ENCODE results near the gene SUSD1.
A peak's percentile ranks its signal among the peaks of the same experiment; 100 is the strongest.

Gene SUSD1

DNA sequence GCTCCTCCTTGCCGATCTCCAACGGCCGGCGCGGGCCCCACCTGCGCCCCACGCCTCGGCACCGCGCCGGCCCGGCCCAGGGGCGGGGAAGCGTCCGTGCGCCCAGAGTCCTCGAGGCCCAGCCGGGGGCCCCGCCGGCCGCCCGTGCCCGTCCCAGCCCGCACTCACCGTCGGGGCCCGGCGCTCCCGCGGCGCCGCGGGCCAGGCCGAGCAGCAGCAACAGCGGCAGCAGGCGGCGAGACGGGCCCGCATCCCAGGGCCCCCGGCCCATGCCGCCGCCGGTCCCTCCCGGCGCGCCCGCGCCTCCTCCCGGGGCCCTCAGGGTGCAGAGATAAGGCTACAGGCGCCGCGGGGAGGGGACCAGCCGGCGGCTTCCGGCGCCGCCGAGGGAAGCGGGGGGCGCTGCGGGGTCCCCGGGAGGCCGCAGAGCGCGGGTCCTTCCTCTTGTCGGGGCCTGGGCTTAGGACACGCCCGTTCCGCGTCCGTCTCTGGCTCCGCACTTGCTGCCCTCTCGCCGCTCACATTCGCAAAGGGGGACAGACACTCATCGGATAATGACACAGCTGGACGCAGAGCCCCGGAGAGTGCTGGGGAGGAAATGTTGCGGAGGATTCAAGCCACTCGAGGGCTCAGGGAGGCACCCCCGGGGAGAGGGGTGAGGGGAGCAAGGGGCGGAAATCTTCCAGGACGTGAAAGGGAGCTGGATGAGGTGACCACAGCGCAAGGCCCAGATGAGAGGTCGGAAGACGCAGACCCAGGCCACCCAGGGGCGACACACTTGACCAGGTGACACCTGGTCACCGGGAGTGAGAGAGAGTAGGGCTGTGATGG, at the start of gene SUSD1:
Gene SUSD1 (minus strand): TSS at position 333 of the 831 bp plus-strand sequence. CDS start 62 bp downstream, at position 271.
- no peak for TF ChIP-seq EZH2phosphoT487 (IDR thresholded peaks at IDR 0.05; ENCODE audit: borderline replicate concordance)
- TF ChIP-seq, protein P1, sequence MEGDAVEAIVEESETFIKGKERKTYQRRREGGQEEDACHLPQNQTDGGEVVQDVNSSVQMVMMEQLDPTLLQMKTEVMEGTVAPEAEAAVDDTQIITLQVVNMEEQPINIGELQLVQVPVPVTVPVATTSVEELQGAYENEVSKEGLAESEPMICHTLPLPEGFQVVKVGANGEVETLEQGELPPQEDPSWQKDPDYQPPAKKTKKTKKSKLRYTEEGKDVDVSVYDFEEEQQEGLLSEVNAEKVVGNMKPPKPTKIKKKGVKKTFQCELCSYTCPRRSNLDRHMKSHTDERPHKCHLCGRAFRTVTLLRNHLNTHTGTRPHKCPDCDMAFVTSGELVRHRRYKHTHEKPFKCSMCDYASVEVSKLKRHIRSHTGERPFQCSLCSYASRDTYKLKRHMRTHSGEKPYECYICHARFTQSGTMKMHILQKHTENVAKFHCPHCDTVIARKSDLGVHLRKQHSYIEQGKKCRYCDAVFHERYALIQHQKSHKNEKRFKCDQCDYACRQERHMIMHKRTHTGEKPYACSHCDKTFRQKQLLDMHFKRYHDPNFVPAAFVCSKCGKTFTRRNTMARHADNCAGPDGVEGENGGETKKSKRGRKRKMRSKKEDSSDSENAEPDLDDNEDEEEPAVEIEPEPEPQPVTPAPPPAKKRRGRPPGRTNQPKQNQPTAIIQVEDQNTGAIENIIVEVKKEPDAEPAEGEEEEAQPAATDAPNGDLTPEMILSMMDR (conservative IDR thresholded peaks at IDR 0.05; ENCODE audit: low read length): no peak
- no peaks in the 10 kb centered on the region for H3K9me3 ChIP-seq (ENCODE audit: insufficient read depth, low read depth, low read length)
- H3K4me2 ChIP-seq (ENCODE audit: low read depth, low read length, poor library complexity, severe bottlenecking): peak within 1 kb of the TSS; percentile 94
- no peaks in the 10 kb centered on the region for H3K27me3 ChIP-seq (ENCODE audit: insufficient read depth, low read length, poor library complexity, severe bottlenecking)
- H4K20me1 ChIP-seq (ENCODE audit: insufficient read depth, low read length, poor library complexity, severe bottlenecking): no peaks in the 10 kb centered on the region
- H2AFZ ChIP-seq (ENCODE audit: low read length): peak within 1 kb of the TSS; percentile 68; the same call in 1 of the 2 replicates
- peak within 1 kb of the TSS; percentile 78 for H3K9ac ChIP-seq (ENCODE audit: low read depth, low read length, poor library complexity, severe bottlenecking)
- H3K4me1 ChIP-seq (ENCODE audit: insufficient read depth, low read length, poor library complexity, severe bottlenecking): peaks cover 80% of the 10 kb centered on the region
- H3K4me3 ChIP-seq (ENCODE audit: low read length, poor library complexity, severe bottlenecking): peak within 1 kb of the TSS; percentile 74
- H3K79me2 ChIP-seq (ENCODE audit: insufficient read depth, low read length): peaks cover 35% of the 10 kb centered on the region
- no peaks in the 10 kb centered on the region for H3F3A ChIP-seq (ENCODE audit: low read depth)
- no peaks in the 10 kb centered on the region for H3K9me2 ChIP-seq (replicated peaks; ENCODE audit: low read depth, low read length)
- no peaks in the 10 kb centered on the region for H3K36me3 ChIP-seq (ENCODE audit: insufficient read depth, low read length)

DNA sequence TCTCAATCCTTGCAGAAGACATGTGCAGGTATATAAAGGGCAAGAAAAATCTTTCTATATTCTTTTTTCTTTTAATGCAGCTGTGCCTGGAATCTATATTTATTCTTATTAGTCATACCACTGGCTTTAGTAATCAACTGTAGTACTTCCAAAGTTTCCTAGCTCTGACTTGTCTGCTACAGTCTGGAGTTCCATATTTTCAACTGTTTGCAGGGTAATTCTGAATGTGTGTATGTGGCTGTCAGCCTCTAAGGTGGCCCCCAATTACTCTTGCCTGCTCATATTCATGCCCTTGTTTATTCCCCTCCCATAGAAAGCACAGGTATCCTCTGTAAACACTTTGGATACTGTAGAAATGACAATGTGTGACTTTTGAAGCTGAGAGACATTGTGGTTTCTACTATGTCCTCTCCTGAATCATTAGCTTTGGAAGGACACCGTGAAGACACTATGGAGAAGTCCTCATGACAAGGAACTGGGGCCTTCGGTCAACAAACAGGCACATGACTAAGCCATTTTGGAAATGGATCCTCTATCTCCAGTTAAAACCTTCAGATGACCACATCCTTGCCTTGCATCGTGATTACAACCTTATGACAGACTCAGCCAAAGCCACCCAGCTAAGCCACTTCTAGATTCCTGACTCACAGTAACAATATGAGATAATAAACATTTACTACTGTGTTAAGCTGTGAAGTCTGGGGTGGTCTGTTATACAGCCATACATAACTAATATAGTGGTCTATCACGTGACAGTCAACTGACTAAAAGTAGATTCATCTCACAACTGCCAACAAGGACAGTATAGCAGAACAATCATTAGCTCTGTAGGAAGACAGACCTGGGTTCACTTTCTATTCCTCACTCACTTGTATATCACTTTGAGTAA, 49.5 kb upstream of the SUSD1 start:
- H3F3A ChIP-seq (ENCODE audit: low read depth): no peaks in the 10 kb centered on the region
- H3K79me2 ChIP-seq (ENCODE audit: insufficient read depth, low read length): no peaks in the 10 kb centered on the region
- no peak overlapping the region for H3K9ac ChIP-seq (ENCODE audit: low read depth, low read length, poor library complexity, severe bottlenecking)
- peaks cover 73% of the 10 kb centered on the region for H3K36me3 ChIP-seq (ENCODE audit: insufficient read depth, low read length)
- TF ChIP-seq, protein P1 (conservative IDR thresholded peaks at IDR 0.05; ENCODE audit: low read length): no peak
- no peak for TF ChIP-seq EZH2phosphoT487 (IDR thresholded peaks at IDR 0.05; ENCODE audit: borderline replicate concordance)
- peaks cover 4% of the 10 kb centered on the region for H3K4me1 ChIP-seq (ENCODE audit: insufficient read depth, low read length, poor library complexity, severe bottlenecking)
- H3K4me2 ChIP-seq (ENCODE audit: low read depth, low read length, poor library complexity, severe bottlenecking): no peak overlapping the region
- no peak overlapping the region for H2AFZ ChIP-seq (ENCODE audit: low read length)
- H3K9me3 ChIP-seq (ENCODE audit: insufficient read depth, low read depth, low read length): no peaks in the 10 kb centered on the region
- no peaks in the 10 kb centered on the region for H3K9me2 ChIP-seq (replicated peaks; ENCODE audit: low read depth, low read length)
- H3K27me3 ChIP-seq (ENCODE audit: insufficient read depth, low read length, poor library complexity, severe bottlenecking): no peaks in the 10 kb centered on the region
- no peak overlapping the region for H3K4me3 ChIP-seq (ENCODE audit: low read length, poor library complexity, severe bottlenecking)
- no peaks in the 10 kb centered on the region for H4K20me1 ChIP-seq (ENCODE audit: insufficient read depth, low read length, poor library complexity, severe bottlenecking)

DNA sequence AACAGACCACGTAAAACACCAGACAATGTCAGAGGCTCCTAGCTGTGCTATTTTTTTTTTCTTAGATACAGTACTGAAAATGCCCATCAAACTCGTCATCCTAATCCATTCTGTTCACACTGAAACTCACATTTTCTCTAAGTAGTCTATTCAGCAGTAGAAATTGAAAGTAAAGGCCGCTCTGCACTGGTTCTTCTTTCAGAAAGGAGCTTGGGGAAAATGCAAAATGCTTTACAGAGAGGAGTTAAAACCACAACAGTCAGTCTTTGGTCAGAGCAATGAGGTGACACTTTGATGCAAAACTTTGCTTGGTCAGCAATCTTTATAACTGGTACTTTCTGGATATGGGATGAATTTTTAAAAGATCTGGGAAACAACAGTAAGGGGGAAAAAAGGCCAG, 43.8 kb upstream of the SUSD1 start:
- Histone ChIP-seq H3K36me3 (ENCODE audit: insufficient read depth, low read length) (peaks cover 28% of the 10 kb centered on the region; the same call in 1 of the 2 replicates), H3F3A (ENCODE audit: low read depth) (no peaks in the 10 kb centered on the region), H3K9me3 (ENCODE audit: insufficient read depth, low read depth, low read length) (no peaks in the 10 kb centered on the region), H3K9me2 (replicated peaks; ENCODE audit: low read depth, low read length) (no peaks in the 10 kb centered on the region), H3K9ac (ENCODE audit: low read depth, low read length, poor library complexity, severe bottlenecking) (peak overlapping the region; percentile 58), H2AFZ (ENCODE audit: low read length) (no peak overlapping the region), H3K4me2 (ENCODE audit: low read depth, low read length, poor library complexity, severe bottlenecking) (peak overlapping the region; percentile 70), H3K4me3 (ENCODE audit: low read length, poor library complexity, severe bottlenecking) (peak overlapping the region; percentile 61), H4K20me1 (ENCODE audit: insufficient read depth, low read length, poor library complexity, severe bottlenecking) (no peaks in the 10 kb centered on the region), H3K79me2 (ENCODE audit: insufficient read depth, low read length) (no peaks in the 10 kb centered on the region), H3K27me3 (ENCODE audit: insufficient read depth, low read length, poor library complexity, severe bottlenecking) (no peaks in the 10 kb centered on the region), H3K4me1 (ENCODE audit: insufficient read depth, low read length, poor library complexity, severe bottlenecking) (peaks cover 18% of the 10 kb centered on the region)
- TF ChIP-seq, protein P1 (conservative IDR thresholded peaks at IDR 0.05; ENCODE audit: low read length): no peak
- TF ChIP-seq EZH2phosphoT487 (IDR thresholded peaks at IDR 0.05; ENCODE audit: borderline replicate concordance): no peak

All from Loucy (cell line).